H1 (cell line): ENCODE measurements around the gene RPS5. TPM values are rescaled to one million over a fixed set of nuclear protein-coding genes. Genes with fewer than 3 reads are reported as not detected.

Experiments used
- ASH2L ChIP-seq: fragments of 200-600, 300-600 bp; sonication (generic); IDR thresholded peaks from one replicate; pipeline ENCODE4 v1.7.1; 2017; ENCODE audit warnings: low read length
- ATF2 ChIP-seq: IDR thresholded peaks from 2 replicates; pipeline ENCODE4 v1.6.1; 2012; ENCODE audit warnings: low read length, inconsistent platforms
- CHD7 ChIP-seq: fragments of 300-600 bp; sonication (generic); IDR thresholded peaks from 2 replicates; pipeline ENCODE4 v1.7.1; 2012; ENCODE audit warnings: low read length, moderate library complexity, mild to moderate bottlenecking, inconsistent platforms; ENCODE audit not compliant: insufficient replicate concordance
- CREB1 ChIP-seq: IDR thresholded peaks from 2 replicates; pipeline ENCODE4 v1.6.1; 2012; ENCODE audit warnings: inconsistent platforms
- CTBP2 ChIP-seq: IDR thresholded peaks from 2 replicates; pipeline ENCODE4 v1.7.0; 2011; ENCODE audit warnings: borderline replicate concordance, mild to moderate bottlenecking, moderate library complexity, mixed read lengths, low read length; ENCODE audit not compliant: insufficient read depth, insufficient read length
- EP300 ChIP-seq, 2 experiments: IDR thresholded peaks; 1 replicate in 1 of 2; 2 replicates in 1 of 2; pipeline ENCODE4 v1.6.1; 2011 to 2012; ENCODE audit warnings: low read depth in 2 of 2, low read length in 2 of 2, mild to moderate bottlenecking in 2 of 2, borderline replicate concordance in 1 of 2, inconsistent platforms in 1 of 2, moderate library complexity in 1 of 2
- PHF8 ChIP-seq: fragments of 200-600 bp; sonication (generic); conservative IDR thresholded peaks from 2 replicates; pipeline ENCODE4 v1.7.1; 2012; ENCODE audit warnings: low read depth, mild to moderate bottlenecking, inconsistent platforms, low read length, moderate library complexity
- RNF2 ChIP-seq: fragments of 200-900, 300-1000 bp; sonication (generic); IDR thresholded peaks from 2 replicates; pipeline ENCODE4 v1.7.1; 2016; ENCODE audit warnings: borderline replicate concordance, low read depth, mild to moderate bottlenecking, antibody characterized with exemption, low read length; ENCODE audit not compliant: poor library complexity, severe bottlenecking; ENCODE audit errors: missing control alignments
- RXRA ChIP-seq: IDR thresholded peaks from 2 replicates; pipeline ENCODE4 v1.6.1; 2011; ENCODE audit warnings: low read depth, mild to moderate bottlenecking, low read length, moderate library complexity; ENCODE audit not compliant: insufficient read depth
- ZNF274 ChIP-seq: IDR thresholded peaks from 2 replicates; pipeline ENCODE4 v1.7.0; 2012; ENCODE audit warnings: low read length, borderline replicate concordance; ENCODE audit errors: extremely low read depth
- polyA plus RNA-seq, 7 experiments: library from polyadenylated mRNA; depleted of rRNA in 3 of 7; stranded (reverse) in 5 of 7; unstranded in 2 of 7; fragments of >200 nt in 5 of 7; fragments of 200-250 nt in 2 of 7; gene quantifications; 1 replicate in 5 of 7; 2 replicates in 1 of 7; 4 replicates in 1 of 7; pipeline versions ENCODE4 v1.2.1 to v1.2.3, GENCODE V29; 2011 to 2013; ENCODE audit warnings: missing spikeins in 2 of 7, mixed read lengths in 2 of 7
- total RNA-seq: library from RNA; stranded (reverse); fragmentation: NEBNext Ultra II Directional; extraction: Animal tissue kit (Norgen Biotek cat#: 25700); gene quantifications from 2 replicates; pipeline ENCODE4 v1.2.1, GENCODE V29; 2021

Gene RPS5
- total and polyA plus RNA-seq, 2 of the 8 experiments (the other 6 are each of a cell fraction or from before 2014, with no cell fraction given): 1,557 to 5,731 TPM

GRCh38 chr19:58393725-58394033, 6.6 kb downstream of the RPS5 start (continued):
- TF ChIP-seq CHD7: no peak
- no peak for TF ChIP-seq RXRA
- no peak for TF ChIP-seq ATF2
- TF ChIP-seq ZNF274: no peak
- TF ChIP-seq EP300 (IDR thresholded peaks at IDR 0.05; ENCODE audit: borderline replicate concordance in 1 of 2, low read depth in 2 of 2, low read length in 2 of 2): no peak
- no peak for TF ChIP-seq CTBP2
- no peak for TF ChIP-seq PHF8
- TF ChIP-seq CREB1: no peak
- TF ChIP-seq ASH2L: no peak
- no peak for TF ChIP-seq RNF2
